Esophagus squamous epithelium (tissue), 4 donors: ENCODE measurements around the gene C1QTNF9B.

ENCODE experiments used
- POLR2A ChIP-seq, 4 donors: fragments of 450-650 bp; IDR thresholded peaks; one replicate each; pipeline ENCODE4 v1.6.1; 2017; ENCODE audit warnings: antibody characterized with exemption in 4 of 4, mild to moderate bottlenecking in 4 of 4, moderate library complexity in 3 of 4
- TF ChIP-seq, protein P1 (sequence below), 6 experiments: fragments of 450-650 bp in 4 of 6; fragments of 200-600 bp in 2 of 6; sonication (generic) in 2 of 6; IDR thresholded peaks; one replicate each; pipeline ENCODE4 v1.5.1; 2016 to 2019; ENCODE audit warnings: antibody characterized with exemption in 6 of 6, mild to moderate bottlenecking in 4 of 6, moderate library complexity in 4 of 6

DNA sequence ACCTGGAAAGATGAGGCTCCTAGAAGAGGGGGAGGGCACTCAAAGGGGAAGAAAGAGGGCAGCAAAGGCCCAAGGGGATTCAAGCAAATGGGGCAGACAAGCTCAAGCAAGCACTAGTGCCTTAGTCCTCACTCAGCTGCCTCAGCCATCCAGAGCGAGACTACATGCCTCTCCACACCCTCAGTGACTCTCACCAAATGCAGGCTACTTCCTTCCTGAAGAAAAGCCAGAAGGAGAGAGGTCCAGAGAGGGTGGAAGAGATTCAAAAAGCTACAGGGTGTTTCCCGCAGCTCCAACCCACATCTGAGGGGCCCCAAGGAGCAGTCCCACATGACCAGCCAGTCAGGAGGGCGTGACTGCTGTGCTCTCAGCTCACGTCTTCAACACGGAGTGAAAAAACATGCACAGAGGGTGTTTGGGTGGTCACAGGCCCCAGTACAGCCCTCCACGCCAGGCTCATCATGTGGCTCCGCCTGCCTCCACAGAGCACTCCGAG lies 48.6 kb downstream of the C1QTNF9B start:
- TF ChIP-seq, protein P1, sequence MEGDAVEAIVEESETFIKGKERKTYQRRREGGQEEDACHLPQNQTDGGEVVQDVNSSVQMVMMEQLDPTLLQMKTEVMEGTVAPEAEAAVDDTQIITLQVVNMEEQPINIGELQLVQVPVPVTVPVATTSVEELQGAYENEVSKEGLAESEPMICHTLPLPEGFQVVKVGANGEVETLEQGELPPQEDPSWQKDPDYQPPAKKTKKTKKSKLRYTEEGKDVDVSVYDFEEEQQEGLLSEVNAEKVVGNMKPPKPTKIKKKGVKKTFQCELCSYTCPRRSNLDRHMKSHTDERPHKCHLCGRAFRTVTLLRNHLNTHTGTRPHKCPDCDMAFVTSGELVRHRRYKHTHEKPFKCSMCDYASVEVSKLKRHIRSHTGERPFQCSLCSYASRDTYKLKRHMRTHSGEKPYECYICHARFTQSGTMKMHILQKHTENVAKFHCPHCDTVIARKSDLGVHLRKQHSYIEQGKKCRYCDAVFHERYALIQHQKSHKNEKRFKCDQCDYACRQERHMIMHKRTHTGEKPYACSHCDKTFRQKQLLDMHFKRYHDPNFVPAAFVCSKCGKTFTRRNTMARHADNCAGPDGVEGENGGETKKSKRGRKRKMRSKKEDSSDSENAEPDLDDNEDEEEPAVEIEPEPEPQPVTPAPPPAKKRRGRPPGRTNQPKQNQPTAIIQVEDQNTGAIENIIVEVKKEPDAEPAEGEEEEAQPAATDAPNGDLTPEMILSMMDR (IDR thresholded peaks at IDR 0.05): no peak
- no peak for TF ChIP-seq POLR2A (IDR thresholded peaks at IDR 0.05)
